ACC112 (cell line): Measurements from ENCODE around the gene FAM47E.
"Not testable (repeated sequence)": the region's sequence is repeated elsewhere in the genome, so short reads cannot be mapped to it uniquely, and the experiment has no call there.

Experiments used
- H2AFZ ChIP-seq: fragments of 200-600 bp; sonication (generic); one replicate; pipeline ENCODE4 v1.6.0; 2017; ENCODE audit warnings: antibody characterized with exemption, low read length; ENCODE audit not compliant: unreplicated experiment
- H3K27ac ChIP-seq: fragments of 200-600 bp; sonication (generic); 2 replicates; pipeline ENCODE4 v1.5.1; 2014; ENCODE audit warnings: low read depth, mild to moderate bottlenecking, antibody characterized with exemption, low read length, moderate library complexity
- H3K27me3 ChIP-seq: fragments of 200-600 bp; sonication (generic); 2 replicates; pipeline ENCODE4 v1.6.1; 2014; ENCODE audit warnings: mild to moderate bottlenecking, antibody characterized with exemption, low read length, moderate library complexity, mixed read lengths; ENCODE audit not compliant: insufficient read depth
- H3K36me3 ChIP-seq: fragments of 200-600 bp; sonication (generic); 2 replicates; pipeline ENCODE4 v1.6.1; 2016; ENCODE audit warnings: mild to moderate bottlenecking, antibody characterized with exemption, low read length, moderate library complexity, mixed read lengths; ENCODE audit not compliant: insufficient read depth
- H3K4me1 ChIP-seq: fragments of 200-600 bp; sonication (generic); one replicate; pipeline ENCODE4 v1.6.1; 2016; ENCODE audit warnings: low read length, mixed read lengths; ENCODE audit not compliant: insufficient read depth, unreplicated experiment, control insufficient read depth
- H3K4me3 ChIP-seq: fragments of 200-600 bp; sonication (generic); 2 replicates; pipeline ENCODE4 v1.5.1; 2014; ENCODE audit warnings: mild to moderate bottlenecking, low read depth, low read length
- H3K79me2 ChIP-seq: fragments of 200-600 bp; sonication (generic); one replicate; pipeline ENCODE4 v1.6.0; 2016; ENCODE audit warnings: low read length; ENCODE audit not compliant: control insufficient read depth, unreplicated experiment, insufficient read depth

The FAM47E gene

GRCh38 chr4:76243877-76244276 lies 7.6 kb upstream of the FAM47E start:
- H3K36me3 ChIP-seq = not testable (repeated sequence)

GRCh38 chr4:76246025-76246424 lies 5.5 kb upstream of the FAM47E start:
- Histone ChIP-seq H3K36me3 (no peaks in the 10 kb centered on the region), H3K4me3 (no peak overlapping the region), H3K4me1 (no peaks in the 10 kb centered on the region), H3K79me2 (no peaks in the 10 kb centered on the region), H2AFZ (no peak overlapping the region), H3K27me3 (peaks cover 60% of the 10 kb centered on the region), H3K27ac (no peak overlapping the region)

More at GRCh38 chr4:76243877-76244276, 7.6 kb upstream of the FAM47E start:
- peaks cover 41% of the 10 kb centered on the region for H3K27me3 ChIP-seq
- not testable (repeated sequence) for H3K79me2 ChIP-seq, H2AFZ ChIP-seq, H3K4me3 ChIP-seq, H3K27ac ChIP-seq, H3K4me1 ChIP-seq

- Histone ChIP-seq H3K4me3 (no peak overlapping the region), H3K4me1 (peaks cover 1% of the 10 kb centered on the region), H3K27ac (no peak overlapping the region), H3K27me3 (peaks cover 61% of the 10 kb centered on the region), H3K79me2 (no peaks in the 10 kb centered on the region), H2AFZ (no peak overlapping the region), H3K36me3 (no peaks in the 10 kb centered on the region)
Observed at GRCh38 chr4:76246852-76247251, 4.7 kb upstream of the FAM47E start.

- Histone ChIP-seq H3K79me2 (no peaks in the 10 kb centered on the region), H3K36me3 (no peaks in the 10 kb centered on the region), H3K27me3 (peaks cover 84% of the 10 kb centered on the region), H3K27ac (no peak overlapping the region), H2AFZ (peak overlapping the region; percentile 88), H3K4me1 (peaks cover 3% of the 10 kb centered on the region), H3K4me3 (peak overlapping the region; percentile 84)
Observed at GRCh38 chr4:76250962-76251361, 559 bp upstream of the FAM47E start.

GRCh38 chr4:76252271-76252653 lies 741 bp downstream of the FAM47E start:
- Histone ChIP-seq H3K4me1 (peaks cover 3% of the 10 kb centered on the region), H3K79me2 (no peaks in the 10 kb centered on the region), H3K27me3 (peaks cover 78% of the 10 kb centered on the region), H3K4me3 (peak overlapping the region; percentile 84), H2AFZ (peak overlapping the region; percentile 88), H3K27ac (no peak overlapping the region), H3K36me3 (no peaks in the 10 kb centered on the region)

- Histone ChIP-seq H3K4me1 (peaks cover 3% of the 10 kb centered on the region), H3K4me3 (no peak overlapping the region), H3K36me3 (no peaks in the 10 kb centered on the region), H2AFZ (no peak overlapping the region), H3K27ac (no peak overlapping the region), H3K79me2 (no peaks in the 10 kb centered on the region), H3K27me3 (peaks cover 74% of the 10 kb centered on the region)
Observed at GRCh38 chr4:76253511-76253910, 2.0 kb downstream of the FAM47E start.

GRCh38 chr4:76256032-76256431 lies 4.5 kb downstream of the FAM47E start:
- H3K36me3 ChIP-seq = no peaks in the 10 kb centered on the region
- no peak overlapping the region for H2AFZ ChIP-seq
- H3K4me1 ChIP-seq = peaks cover 3% of the 10 kb centered on the region
- no peaks in the 10 kb centered on the region for H3K79me2 ChIP-seq
- H3K4me3 ChIP-seq = no peak overlapping the region
- peaks cover 73% of the 10 kb centered on the region for H3K27me3 ChIP-seq
- H3K27ac ChIP-seq = no peak overlapping the region

- no peaks in the 10 kb centered on the region for H3K79me2 ChIP-seq
- peaks cover 1% of the 10 kb centered on the region for H3K4me1 ChIP-seq
- no peaks in the 10 kb centered on the region for H3K36me3 ChIP-seq
- H2AFZ ChIP-seq = no peak overlapping the region
- peaks cover 65% of the 10 kb centered on the region for H3K27me3 ChIP-seq
- H3K27ac ChIP-seq = no peak overlapping the region
- no peak overlapping the region for H3K4me3 ChIP-seq
Observed at GRCh38 chr4:76256968-76257367, 5.4 kb downstream of the FAM47E start.

- Histone ChIP-seq H3K36me3 (no peaks in the 10 kb centered on the region), H3K27ac (no peak overlapping the region), H2AFZ (no peak overlapping the region), H3K4me3 (no peak overlapping the region), H3K27me3 (peaks cover 57% of the 10 kb centered on the region), H3K4me1 (no peaks in the 10 kb centered on the region), H3K79me2 (no peaks in the 10 kb centered on the region)
Observed at GRCh38 chr4:76257824-76258223, 6.3 kb downstream of the FAM47E start.

- Histone ChIP-seq H3K27ac (no peak overlapping the region), H2AFZ (no peak overlapping the region), H3K4me3 (no peak overlapping the region), H3K79me2 (no peaks in the 10 kb centered on the region), H3K36me3 (no peaks in the 10 kb centered on the region), H3K4me1 (no peaks in the 10 kb centered on the region), H3K27me3 (peaks cover 36% of the 10 kb centered on the region)
Observed at GRCh38 chr4:76260571-76260970, 9.1 kb downstream of the FAM47E start.

- Histone ChIP-seq H3K27me3 (peaks cover 22% of the 10 kb centered on the region), H3K27ac (no peak overlapping the region), H2AFZ (no peak overlapping the region), H3K4me3 (no peak overlapping the region), H3K36me3 (no peaks in the 10 kb centered on the region), H3K79me2 (no peaks in the 10 kb centered on the region), H3K4me1 (no peaks in the 10 kb centered on the region)
Observed at GRCh38 chr4:76265631-76266218, 14.2 kb downstream of the FAM47E start.
